Epithelial cell of esophagus (primary cell): ENCODE data around the gene UTF1.

Experiments used
- DNase-seq: peaks from one replicate; pipeline ENCODE4 v3.0.0; 2010; ENCODE audit warnings: low read depth
- H3K4me3 ChIP-seq: 2 replicates; pipeline ENCODE4 v1.5.1; 2011; ENCODE audit warnings: mild to moderate bottlenecking, low read length, control low read depth
- CTCF ChIP-seq: IDR thresholded peaks from 2 replicates; pipeline ENCODE4 v1.5.1; 2011; ENCODE audit warnings: low read depth, mild to moderate bottlenecking, low read length, control low read depth, inconsistent platforms; ENCODE audit not compliant: insufficient read depth; ENCODE audit errors: missing control alignments

Gene UTF1

GRCh38 chr10:133241501-133242205 is 11.6 kb downstream of the UTF1 start:
- no peak overlapping the region for H3K4me3 ChIP-seq
- no peak for DNase-seq
- no peak for TF ChIP-seq CTCF

- no peak for TF ChIP-seq CTCF
- DNase-seq = no peak
Measured at GRCh38 chr10:133242611-133243356, 12.8 kb downstream of the UTF1 start.

GRCh38 chr10:133243593-133243992 is 13.6 kb downstream of the UTF1 start:
- TF ChIP-seq CTCF = no peak
- no peak overlapping the region for H3K4me3 ChIP-seq
- no peak for DNase-seq

More at GRCh38 chr10:133242611-133243356, 12.8 kb downstream of the UTF1 start:
- no peak overlapping the region for H3K4me3 ChIP-seq

- DNase-seq = no peak
- no peak for TF ChIP-seq CTCF
- H3K4me3 ChIP-seq = no peak overlapping the region
Measured at GRCh38 chr10:133245439-133246235, 15.6 kb downstream of the UTF1 start.

- no peak for DNase-seq
- TF ChIP-seq CTCF = no peak
- no peak overlapping the region for H3K4me3 ChIP-seq
Measured at GRCh38 chr10:133246236-133246626, 16.2 kb downstream of the UTF1 start.

GRCh38 chr10:133247681-133248333 is 17.8 kb downstream of the UTF1 start:
- no peak for TF ChIP-seq CTCF
- no peak for DNase-seq
- H3K4me3 ChIP-seq = no peak overlapping the region
